A673 (cell line): ENCODE results near the gene SH3BP2.

Experiments used
- EZH2 ChIP-seq: fragments of 200-600 bp; sonication (generic); IDR thresholded peaks from 2 replicates; pipeline ENCODE4 v1.6.1; 2017; ENCODE audit warnings: borderline replicate concordance, low read depth, mild to moderate bottlenecking, mixed read lengths, antibody characterized with exemption, low read length; ENCODE audit not compliant: poor library complexity, severe bottlenecking
- TF ChIP-seq, protein P1 (sequence below): fragments of 300-800, 200-600 bp; sonication (generic); conservative IDR thresholded peaks from 2 replicates; pipeline ENCODE4 v1.5.1; 2017; ENCODE audit warnings: low read depth, mild to moderate bottlenecking, antibody characterized with exemption, low read length, moderate library complexity, mixed read lengths

DNA sequence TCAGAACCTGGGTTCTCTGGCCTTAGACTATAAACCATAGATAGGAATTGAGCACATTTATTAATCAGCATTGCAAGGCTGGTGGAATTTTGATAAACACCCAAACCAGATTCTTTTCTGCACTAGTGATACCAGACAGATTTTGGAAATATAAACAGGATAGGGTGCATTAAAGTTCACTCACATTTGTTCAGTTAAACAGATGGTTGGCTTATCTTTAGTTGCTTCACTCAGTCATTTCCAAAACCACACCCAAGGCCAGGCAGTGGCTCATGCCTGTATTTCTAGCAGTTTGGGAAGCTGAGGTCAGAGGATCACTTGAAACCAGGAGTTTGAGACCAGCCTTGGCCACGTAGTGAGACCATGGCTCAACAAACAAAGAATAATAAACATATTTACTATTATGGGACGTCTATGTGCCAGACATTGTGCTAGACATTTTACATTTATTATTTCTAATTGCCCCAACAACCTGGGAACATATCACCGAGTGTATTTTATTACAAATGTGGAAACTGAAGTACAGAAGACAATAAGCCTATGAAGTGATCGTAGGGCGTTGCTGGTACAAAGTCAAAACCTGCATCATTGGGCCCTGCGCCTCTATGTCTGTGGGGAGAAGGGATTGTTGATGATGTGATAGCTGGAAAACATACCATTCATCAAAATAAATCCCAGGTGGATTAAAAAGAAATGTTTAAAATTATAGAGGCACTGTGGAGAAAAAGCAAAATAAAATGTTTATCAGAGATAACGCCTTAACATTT, 65.7 kb downstream of the SH3BP2 start:
- TF ChIP-seq, protein P1, sequence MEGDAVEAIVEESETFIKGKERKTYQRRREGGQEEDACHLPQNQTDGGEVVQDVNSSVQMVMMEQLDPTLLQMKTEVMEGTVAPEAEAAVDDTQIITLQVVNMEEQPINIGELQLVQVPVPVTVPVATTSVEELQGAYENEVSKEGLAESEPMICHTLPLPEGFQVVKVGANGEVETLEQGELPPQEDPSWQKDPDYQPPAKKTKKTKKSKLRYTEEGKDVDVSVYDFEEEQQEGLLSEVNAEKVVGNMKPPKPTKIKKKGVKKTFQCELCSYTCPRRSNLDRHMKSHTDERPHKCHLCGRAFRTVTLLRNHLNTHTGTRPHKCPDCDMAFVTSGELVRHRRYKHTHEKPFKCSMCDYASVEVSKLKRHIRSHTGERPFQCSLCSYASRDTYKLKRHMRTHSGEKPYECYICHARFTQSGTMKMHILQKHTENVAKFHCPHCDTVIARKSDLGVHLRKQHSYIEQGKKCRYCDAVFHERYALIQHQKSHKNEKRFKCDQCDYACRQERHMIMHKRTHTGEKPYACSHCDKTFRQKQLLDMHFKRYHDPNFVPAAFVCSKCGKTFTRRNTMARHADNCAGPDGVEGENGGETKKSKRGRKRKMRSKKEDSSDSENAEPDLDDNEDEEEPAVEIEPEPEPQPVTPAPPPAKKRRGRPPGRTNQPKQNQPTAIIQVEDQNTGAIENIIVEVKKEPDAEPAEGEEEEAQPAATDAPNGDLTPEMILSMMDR: no peak
- no peak for TF ChIP-seq EZH2
